Effector CD4-positive, alpha-beta T cell (primary cell): ENCODE results near the gene CKAP5.

Experiments used
- DNase-seq: peaks from one replicate; pipeline ENCODE4 v3.0.0-alpha.2; 2020

CKAP5 gene

GRCh38 chr11:46695345-46696211, 150.5 kb downstream of the CKAP5 start:
- no peak for DNase-seq

- no peak for DNase-seq
These were observed 151.5 kb downstream of the CKAP5 start for GRCh38 chr11:46694607-46695006.

GRCh38 chr11:46694072-46694471, 152.0 kb downstream of the CKAP5 start:
- no peak for DNase-seq

- no peak for DNase-seq
These were observed 152.5 kb downstream of the CKAP5 start for GRCh38 chr11:46693597-46694012.
